Mammary epithelial cell (primary cell): Measurements from ENCODE around the gene NLRX1.

Experiments
- EZH2 ChIP-seq: IDR thresholded peaks from 2 replicates; pipeline ENCODE4 v1.6.1; 2012; ENCODE audit warnings: low read length, inconsistent platforms, borderline replicate concordance
- TF ChIP-seq, protein P1 (sequence below), 2 donors: IDR thresholded peaks in 1 of 2; conservative IDR thresholded peaks in 1 of 2; 2 replicates each; pipeline ENCODE4 v1.5.1; 2011 to 2012; ENCODE audit warnings: inconsistent platforms in 2 of 2, low read length in 2 of 2, mild to moderate bottlenecking in 2 of 2, control low read depth in 1 of 2, low read depth in 1 of 2; ENCODE audit not compliant: insufficient read depth in 1 of 2; ENCODE audit errors: extremely low read depth in 1 of 2

DNA sequence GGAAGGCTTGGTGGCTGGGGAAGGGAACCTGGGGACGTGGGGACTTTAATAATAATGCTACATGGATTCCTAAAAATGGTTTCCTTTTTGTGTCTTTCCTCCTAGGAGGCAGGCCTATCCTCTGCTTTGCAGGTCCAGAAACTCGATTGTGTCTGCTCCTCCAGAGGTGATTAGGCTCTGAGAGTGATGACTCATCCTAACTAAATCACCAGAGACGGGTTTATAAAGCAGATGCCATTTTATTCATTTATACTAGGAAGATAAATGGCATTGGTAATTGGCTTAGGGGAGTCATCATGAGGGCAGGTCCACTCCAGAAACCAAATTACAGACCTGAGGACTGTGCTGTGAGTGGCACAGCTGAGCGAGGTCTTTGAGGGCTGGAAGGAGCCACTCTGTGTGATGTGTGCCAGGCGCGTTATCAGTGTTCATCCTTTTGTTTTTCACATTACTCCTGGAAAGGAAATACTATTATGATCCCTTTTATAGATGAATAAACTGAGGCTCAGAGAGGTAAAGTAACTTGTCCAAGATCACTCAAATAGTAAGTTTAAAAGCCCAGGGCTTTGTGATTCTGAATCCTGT lies 7.1 kb downstream of the NLRX1 start:
- TF ChIP-seq, protein P1, sequence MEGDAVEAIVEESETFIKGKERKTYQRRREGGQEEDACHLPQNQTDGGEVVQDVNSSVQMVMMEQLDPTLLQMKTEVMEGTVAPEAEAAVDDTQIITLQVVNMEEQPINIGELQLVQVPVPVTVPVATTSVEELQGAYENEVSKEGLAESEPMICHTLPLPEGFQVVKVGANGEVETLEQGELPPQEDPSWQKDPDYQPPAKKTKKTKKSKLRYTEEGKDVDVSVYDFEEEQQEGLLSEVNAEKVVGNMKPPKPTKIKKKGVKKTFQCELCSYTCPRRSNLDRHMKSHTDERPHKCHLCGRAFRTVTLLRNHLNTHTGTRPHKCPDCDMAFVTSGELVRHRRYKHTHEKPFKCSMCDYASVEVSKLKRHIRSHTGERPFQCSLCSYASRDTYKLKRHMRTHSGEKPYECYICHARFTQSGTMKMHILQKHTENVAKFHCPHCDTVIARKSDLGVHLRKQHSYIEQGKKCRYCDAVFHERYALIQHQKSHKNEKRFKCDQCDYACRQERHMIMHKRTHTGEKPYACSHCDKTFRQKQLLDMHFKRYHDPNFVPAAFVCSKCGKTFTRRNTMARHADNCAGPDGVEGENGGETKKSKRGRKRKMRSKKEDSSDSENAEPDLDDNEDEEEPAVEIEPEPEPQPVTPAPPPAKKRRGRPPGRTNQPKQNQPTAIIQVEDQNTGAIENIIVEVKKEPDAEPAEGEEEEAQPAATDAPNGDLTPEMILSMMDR (conservative IDR thresholded peaks at IDR 0.05 in 1 of 2, IDR thresholded peaks at IDR 0.05 in 1 of 2; ENCODE audit: extremely low read depth in 1 of 2, insufficient read depth in 1 of 2, low read depth in 1 of 2, low read length in 2 of 2), result no peak
- TF ChIP-seq EZH2, result no peak
